ENCODE results near the gene SLC25A21.

SLC25A21 gene

DNA sequence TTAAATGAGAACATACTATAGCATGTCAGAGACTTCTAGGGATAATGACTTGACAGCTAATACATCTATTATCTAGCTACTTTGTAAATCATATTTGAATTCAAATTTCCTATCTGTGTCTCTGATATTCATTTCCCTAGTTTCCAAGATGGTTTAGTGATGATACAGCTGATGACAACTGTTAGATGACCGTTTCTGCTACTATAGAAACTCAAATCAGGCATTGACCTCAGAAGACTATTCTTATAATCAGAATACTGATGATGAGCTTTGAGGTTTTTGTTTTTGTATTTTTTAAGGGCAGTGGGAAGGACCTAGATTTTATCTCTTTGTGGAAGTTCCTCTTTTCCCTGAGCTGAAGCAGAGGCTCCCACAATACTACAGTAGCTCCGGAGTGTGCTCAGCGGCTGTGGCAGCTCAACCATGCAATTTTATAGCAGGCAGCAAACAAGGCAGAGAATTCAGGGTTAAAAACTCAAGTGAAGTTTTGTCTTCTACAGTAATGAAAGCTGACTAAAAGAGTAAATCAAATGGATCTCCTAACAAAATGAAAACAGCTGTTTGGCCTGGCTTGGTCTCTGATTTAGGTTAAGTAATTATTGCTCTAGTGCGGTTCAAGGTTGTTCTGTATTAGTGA lies 145.1 kb downstream of the SLC25A21 start:
- Histone ChIP-seq H3K4me3 (ENCODE audit: low read depth, low read length) (no peak overlapping the region), H3K4me1 (ENCODE audit: control insufficient read depth, insufficient read depth, low read length) (peaks cover 19% of the 10 kb centered on the region), H3K36me3 (ENCODE audit: control insufficient read depth in 2 of 2, insufficient read depth in 1 of 2, low read length in 2 of 2) (no peaks in the 10 kb centered on the region), H3K9me3 (ENCODE audit: control insufficient read depth, insufficient read depth, low read depth, low read length) (no peaks in the 10 kb centered on the region), H3K27ac (ENCODE audit: extremely low read depth, low read depth, low read length) (no peak overlapping the region)
- ChIA-PET POLR2A (no interaction called here), CTCF (no interaction called here)
- no peak for TF ChIP-seq ZNF654 (tag by site-specific recombination; IDR thresholded peaks at IDR 0.05; ENCODE audit: low read depth)
- TF ChIP-seq ZNF2 (tag by site-specific recombination; IDR thresholded peaks at IDR 0.05), result no peak
- TF ChIP-seq, protein P1, sequence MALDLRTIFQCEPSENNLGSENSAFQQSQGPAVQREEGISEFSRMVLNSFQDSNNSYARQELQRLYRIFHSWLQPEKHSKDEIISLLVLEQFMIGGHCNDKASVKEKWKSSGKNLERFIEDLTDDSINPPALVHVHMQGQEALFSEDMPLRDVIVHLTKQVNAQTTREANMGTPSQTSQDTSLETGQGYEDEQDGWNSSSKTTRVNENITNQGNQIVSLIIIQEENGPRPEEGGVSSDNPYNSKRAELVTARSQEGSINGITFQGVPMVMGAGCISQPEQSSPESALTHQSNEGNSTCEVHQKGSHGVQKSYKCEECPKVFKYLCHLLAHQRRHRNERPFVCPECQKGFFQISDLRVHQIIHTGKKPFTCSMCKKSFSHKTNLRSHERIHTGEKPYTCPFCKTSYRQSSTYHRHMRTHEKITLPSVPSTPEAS (tag by site-specific recombination; IDR thresholded peaks at IDR 0.05), result no peak
- no peak for TF ChIP-seq ZNF157 (tag by site-specific recombination; IDR thresholded peaks at IDR 0.05)
- TF ChIP-seq FEZF1 (tag by site-specific recombination; IDR thresholded peaks at IDR 0.05), result no peak
- TF ChIP-seq, protein P2, sequence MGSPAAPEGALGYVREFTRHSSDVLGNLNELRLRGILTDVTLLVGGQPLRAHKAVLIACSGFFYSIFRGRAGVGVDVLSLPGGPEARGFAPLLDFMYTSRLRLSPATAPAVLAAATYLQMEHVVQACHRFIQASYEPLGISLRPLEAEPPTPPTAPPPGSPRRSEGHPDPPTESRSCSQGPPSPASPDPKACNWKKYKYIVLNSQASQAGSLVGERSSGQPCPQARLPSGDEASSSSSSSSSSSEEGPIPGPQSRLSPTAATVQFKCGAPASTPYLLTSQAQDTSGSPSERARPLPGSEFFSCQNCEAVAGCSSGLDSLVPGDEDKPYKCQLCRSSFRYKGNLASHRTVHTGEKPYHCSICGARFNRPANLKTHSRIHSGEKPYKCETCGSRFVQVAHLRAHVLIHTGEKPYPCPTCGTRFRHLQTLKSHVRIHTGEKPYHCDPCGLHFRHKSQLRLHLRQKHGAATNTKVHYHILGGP (tag by site-specific recombination; IDR thresholded peaks at IDR 0.05), result no peak
- TF ChIP-seq, protein P3, sequence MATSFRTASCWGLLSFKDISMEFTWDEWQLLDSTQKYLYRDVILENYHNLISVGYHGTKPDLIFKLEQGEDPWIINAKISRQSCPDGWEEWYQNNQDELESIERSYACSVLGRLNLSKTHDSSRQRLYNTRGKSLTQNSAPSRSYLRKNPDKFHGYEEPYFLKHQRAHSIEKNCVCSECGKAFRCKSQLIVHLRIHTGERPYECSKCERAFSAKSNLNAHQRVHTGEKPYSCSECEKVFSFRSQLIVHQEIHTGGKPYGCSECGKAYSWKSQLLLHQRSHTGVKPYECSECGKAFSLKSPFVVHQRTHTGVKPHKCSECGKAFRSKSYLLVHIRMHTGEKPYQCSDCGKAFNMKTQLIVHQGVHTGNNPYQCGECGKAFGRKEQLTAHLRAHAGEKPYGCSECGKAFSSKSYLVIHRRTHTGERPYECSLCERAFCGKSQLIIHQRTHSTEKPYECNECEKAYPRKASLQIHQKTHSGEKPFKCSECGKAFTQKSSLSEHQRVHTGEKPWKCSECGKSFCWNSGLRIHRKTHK (tag by site-specific recombination; IDR thresholded peaks at IDR 0.05), result no peak
- no peak for TF ChIP-seq ZNF529 (tag by site-specific recombination; IDR thresholded peaks at IDR 0.05; ENCODE audit: insufficient replicate concordance)
- no peak for TF ChIP-seq ZNF239 (tag by site-specific recombination; IDR thresholded peaks at IDR 0.05)
- TF ChIP-seq, protein P4, sequence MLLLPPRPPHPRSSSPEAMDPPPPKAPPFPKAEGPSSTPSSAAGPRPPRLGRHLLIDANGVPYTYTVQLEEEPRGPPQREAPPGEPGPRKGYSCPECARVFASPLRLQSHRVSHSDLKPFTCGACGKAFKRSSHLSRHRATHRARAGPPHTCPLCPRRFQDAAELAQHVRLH (tag by site-specific recombination; IDR thresholded peaks at IDR 0.05), result no peak
- TF ChIP-seq ZNF302 (tag by site-specific recombination; IDR thresholded peaks at IDR 0.05; ENCODE audit: low read depth), result no peak
- TF ChIP-seq OSR2 (tag by site-specific recombination; IDR thresholded peaks at IDR 0.05), result peak; percentile 84
- no peak for TF ChIP-seq GFI1B (tag by site-specific recombination; IDR thresholded peaks at IDR 0.05)
- TF ChIP-seq ZNF510 (tag by site-specific recombination; IDR thresholded peaks at IDR 0.05; ENCODE audit: insufficient replicate concordance), result no peak
- TF ChIP-seq, protein P5, sequence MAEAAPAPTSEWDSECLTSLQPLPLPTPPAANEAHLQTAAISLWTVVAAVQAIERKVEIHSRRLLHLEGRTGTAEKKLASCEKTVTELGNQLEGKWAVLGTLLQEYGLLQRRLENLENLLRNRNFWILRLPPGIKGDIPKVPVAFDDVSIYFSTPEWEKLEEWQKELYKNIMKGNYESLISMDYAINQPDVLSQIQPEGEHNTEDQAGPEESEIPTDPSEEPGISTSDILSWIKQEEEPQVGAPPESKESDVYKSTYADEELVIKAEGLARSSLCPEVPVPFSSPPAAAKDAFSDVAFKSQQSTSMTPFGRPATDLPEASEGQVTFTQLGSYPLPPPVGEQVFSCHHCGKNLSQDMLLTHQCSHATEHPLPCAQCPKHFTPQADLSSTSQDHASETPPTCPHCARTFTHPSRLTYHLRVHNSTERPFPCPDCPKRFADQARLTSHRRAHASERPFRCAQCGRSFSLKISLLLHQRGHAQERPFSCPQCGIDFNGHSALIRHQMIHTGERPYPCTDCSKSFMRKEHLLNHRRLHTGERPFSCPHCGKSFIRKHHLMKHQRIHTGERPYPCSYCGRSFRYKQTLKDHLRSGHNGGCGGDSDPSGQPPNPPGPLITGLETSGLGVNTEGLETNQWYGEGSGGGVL (tag by site-specific recombination; IDR thresholded peaks at IDR 0.05), result no peak
- no peak for TF ChIP-seq ZBTB48 (tag by site-specific recombination; IDR thresholded peaks at IDR 0.05)
- 0 out of 2 replicates have a peak, but pooled peaks have one; percentile 39 for TF ChIP-seq TRIM28 (IDR thresholded peaks at IDR 0.05; ENCODE audit: borderline replicate concordance, low read length)
- no peak for TF ChIP-seq KLF9 (tag by site-specific recombination; IDR thresholded peaks at IDR 0.05; ENCODE audit: low read depth)
- TF ChIP-seq, protein P6, sequence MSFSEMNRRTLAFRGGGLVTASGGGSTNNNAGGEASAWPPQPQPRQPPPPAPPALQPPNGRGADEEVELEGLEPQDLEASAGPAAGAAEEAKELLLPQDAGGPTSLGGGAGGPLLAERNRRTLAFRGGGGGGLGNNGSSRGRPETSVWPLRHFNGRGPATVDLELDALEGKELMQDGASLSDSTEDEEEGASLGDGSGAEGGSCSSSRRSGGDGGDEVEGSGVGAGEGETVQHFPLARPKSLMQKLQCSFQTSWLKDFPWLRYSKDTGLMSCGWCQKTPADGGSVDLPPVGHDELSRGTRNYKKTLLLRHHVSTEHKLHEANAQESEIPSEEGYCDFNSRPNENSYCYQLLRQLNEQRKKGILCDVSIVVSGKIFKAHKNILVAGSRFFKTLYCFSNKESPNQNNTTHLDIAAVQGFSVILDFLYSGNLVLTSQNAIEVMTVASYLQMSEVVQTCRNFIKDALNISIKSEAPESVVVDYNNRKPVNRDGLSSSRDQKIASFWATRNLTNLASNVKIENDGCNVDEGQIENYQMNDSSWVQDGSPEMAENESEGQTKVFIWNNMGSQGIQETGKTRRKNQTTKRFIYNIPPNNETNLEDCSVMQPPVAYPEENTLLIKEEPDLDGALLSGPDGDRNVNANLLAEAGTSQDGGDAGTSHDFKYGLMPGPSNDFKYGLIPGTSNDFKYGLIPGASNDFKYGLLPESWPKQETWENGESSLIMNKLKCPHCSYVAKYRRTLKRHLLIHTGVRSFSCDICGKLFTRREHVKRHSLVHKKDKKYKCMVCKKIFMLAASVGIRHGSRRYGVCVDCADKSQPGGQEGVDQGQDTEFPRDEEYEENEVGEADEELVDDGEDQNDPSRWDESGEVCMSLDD (tag by site-specific recombination; IDR thresholded peaks at IDR 0.05), result no peak
- TF ChIP-seq, protein P7, sequence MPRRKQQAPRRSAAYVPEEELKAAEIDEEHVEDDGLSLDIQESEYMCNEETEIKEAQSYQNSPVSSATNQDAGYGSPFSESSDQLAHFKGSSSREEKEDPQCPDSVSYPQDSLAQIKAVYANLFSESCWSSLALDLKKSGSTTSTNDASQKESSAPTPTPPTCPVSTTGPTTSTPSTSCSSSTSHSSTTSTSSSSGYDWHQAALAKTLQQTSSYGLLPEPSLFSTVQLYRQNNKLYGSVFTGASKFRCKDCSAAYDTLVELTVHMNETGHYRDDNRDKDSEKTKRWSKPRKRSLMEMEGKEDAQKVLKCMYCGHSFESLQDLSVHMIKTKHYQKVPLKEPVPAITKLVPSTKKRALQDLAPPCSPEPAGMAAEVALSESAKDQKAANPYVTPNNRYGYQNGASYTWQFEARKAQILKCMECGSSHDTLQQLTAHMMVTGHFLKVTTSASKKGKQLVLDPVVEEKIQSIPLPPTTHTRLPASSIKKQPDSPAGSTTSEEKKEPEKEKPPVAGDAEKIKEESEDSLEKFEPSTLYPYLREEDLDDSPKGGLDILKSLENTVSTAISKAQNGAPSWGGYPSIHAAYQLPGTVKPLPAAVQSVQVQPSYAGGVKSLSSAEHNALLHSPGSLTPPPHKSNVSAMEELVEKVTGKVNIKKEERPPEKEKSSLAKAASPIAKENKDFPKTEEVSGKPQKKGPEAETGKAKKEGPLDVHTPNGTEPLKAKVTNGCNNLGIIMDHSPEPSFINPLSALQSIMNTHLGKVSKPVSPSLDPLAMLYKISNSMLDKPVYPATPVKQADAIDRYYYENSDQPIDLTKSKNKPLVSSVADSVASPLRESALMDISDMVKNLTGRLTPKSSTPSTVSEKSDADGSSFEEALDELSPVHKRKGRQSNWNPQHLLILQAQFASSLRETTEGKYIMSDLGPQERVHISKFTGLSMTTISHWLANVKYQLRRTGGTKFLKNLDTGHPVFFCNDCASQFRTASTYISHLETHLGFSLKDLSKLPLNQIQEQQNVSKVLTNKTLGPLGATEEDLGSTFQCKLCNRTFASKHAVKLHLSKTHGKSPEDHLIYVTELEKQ (tag by site-specific recombination; IDR thresholded peaks at IDR 0.05; ENCODE audit: borderline replicate concordance), result no peak
- TF ChIP-seq ZNF664 (tag by site-specific recombination; IDR thresholded peaks at IDR 0.05), result peak; percentile 87; the same call in 1 of the 2 replicates
- no peak for TF ChIP-seq ZNF138 (tag by site-specific recombination; IDR thresholded peaks at IDR 0.05; ENCODE audit: borderline replicate concordance)
- TF ChIP-seq, protein P8, sequence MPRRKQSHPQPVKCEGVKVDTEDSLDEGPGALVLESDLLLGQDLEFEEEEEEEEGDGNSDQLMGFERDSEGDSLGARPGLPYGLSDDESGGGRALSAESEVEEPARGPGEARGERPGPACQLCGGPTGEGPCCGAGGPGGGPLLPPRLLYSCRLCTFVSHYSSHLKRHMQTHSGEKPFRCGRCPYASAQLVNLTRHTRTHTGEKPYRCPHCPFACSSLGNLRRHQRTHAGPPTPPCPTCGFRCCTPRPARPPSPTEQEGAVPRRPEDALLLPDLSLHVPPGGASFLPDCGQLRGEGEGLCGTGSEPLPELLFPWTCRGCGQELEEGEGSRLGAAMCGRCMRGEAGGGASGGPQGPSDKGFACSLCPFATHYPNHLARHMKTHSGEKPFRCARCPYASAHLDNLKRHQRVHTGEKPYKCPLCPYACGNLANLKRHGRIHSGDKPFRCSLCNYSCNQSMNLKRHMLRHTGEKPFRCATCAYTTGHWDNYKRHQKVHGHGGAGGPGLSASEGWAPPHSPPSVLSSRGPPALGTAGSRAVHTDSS (tag by site-specific recombination; IDR thresholded peaks at IDR 0.05), result no peak
- TF ChIP-seq ZSCAN30 (tag by site-specific recombination; IDR thresholded peaks at IDR 0.05), result no peak
